ENCODE results near the gene PLCB1.

Gene PLCB1

GRCh38 chr20:8720089-8720488 is 588.0 kb downstream of the PLCB1 start:
- H3K27me3 ChIP-seq (replicated peaks; ENCODE audit: control insufficient read depth, insufficient read depth, low read length), result no peaks in the 10 kb centered on the region; the same call in 1 of the 2 replicates
- no peaks in the 10 kb centered on the region for H3K36me3 ChIP-seq (ENCODE audit: control insufficient read depth, insufficient read depth, low read length)
- TF ChIP-seq, protein P1, sequence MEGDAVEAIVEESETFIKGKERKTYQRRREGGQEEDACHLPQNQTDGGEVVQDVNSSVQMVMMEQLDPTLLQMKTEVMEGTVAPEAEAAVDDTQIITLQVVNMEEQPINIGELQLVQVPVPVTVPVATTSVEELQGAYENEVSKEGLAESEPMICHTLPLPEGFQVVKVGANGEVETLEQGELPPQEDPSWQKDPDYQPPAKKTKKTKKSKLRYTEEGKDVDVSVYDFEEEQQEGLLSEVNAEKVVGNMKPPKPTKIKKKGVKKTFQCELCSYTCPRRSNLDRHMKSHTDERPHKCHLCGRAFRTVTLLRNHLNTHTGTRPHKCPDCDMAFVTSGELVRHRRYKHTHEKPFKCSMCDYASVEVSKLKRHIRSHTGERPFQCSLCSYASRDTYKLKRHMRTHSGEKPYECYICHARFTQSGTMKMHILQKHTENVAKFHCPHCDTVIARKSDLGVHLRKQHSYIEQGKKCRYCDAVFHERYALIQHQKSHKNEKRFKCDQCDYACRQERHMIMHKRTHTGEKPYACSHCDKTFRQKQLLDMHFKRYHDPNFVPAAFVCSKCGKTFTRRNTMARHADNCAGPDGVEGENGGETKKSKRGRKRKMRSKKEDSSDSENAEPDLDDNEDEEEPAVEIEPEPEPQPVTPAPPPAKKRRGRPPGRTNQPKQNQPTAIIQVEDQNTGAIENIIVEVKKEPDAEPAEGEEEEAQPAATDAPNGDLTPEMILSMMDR (IDR thresholded peaks at IDR 0.05; ENCODE audit: insufficient read depth, low read length, poor library complexity, severe bottlenecking), result no peak
- DNase-seq (ENCODE audit: extremely low read depth, insufficient read length), result no peak
- H3K4me3 ChIP-seq (replicated peaks; ENCODE audit: low read depth, low read length), result no peak overlapping the region

GRCh38 chr20:8721098-8721497 is 589.0 kb downstream of the PLCB1 start:
- no peaks in the 10 kb centered on the region; the same call in 1 of the 2 replicates for H3K27me3 ChIP-seq (replicated peaks; ENCODE audit: control insufficient read depth, insufficient read depth, low read length)
- H3K36me3 ChIP-seq (ENCODE audit: control insufficient read depth, insufficient read depth, low read length), result no peaks in the 10 kb centered on the region
- DNase-seq (ENCODE audit: extremely low read depth, insufficient read length), result no peak
- TF ChIP-seq, protein P1 (IDR thresholded peaks at IDR 0.05; ENCODE audit: insufficient read depth, low read length, poor library complexity, severe bottlenecking), result peak; percentile 68
- H3K4me3 ChIP-seq (replicated peaks; ENCODE audit: low read depth, low read length), result no peak overlapping the region

- no peak for DNase-seq (ENCODE audit: extremely low read depth, insufficient read length)
- Histone ChIP-seq H3K36me3 (ENCODE audit: control insufficient read depth, insufficient read depth, low read length) (no peaks in the 10 kb centered on the region), H3K4me3 (replicated peaks; ENCODE audit: low read depth, low read length) (no peak overlapping the region), H3K27me3 (replicated peaks; ENCODE audit: control insufficient read depth, insufficient read depth, low read length) (no peaks in the 10 kb centered on the region; the same call in 1 of the 2 replicates)
- TF ChIP-seq, protein P1 (IDR thresholded peaks at IDR 0.05; ENCODE audit: insufficient read depth, low read length, poor library complexity, severe bottlenecking), result peak; percentile 71
These were observed 590.3 kb downstream of the PLCB1 start for GRCh38 chr20:8722277-8722928.

DNA sequence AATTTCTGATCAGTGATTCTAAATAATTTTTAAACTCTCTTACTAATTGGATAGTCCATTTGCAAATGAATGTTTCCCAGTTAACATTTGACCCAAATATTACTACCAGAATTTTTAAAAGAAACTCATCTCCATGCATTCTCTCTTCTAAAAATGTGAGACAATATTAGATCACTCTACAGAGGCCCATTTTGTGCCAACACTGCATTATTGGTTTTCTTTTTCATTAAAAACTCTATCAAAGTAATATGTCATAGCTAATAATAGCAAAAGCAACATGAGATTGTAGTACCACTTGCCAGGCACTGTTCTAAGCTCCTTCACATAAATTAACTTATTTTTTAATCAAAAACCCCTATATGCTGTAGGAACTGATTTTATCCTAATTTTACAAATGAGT is 591.2 kb downstream of the PLCB1 start:
- Histone ChIP-seq H3K36me3 (ENCODE audit: control insufficient read depth, insufficient read depth, low read length) (no peaks in the 10 kb centered on the region), H3K27me3 (replicated peaks; ENCODE audit: control insufficient read depth, insufficient read depth, low read length) (no peaks in the 10 kb centered on the region; the same call in 1 of the 2 replicates), H3K4me3 (replicated peaks; ENCODE audit: low read depth, low read length) (no peak overlapping the region)
- TF ChIP-seq, protein P1 (IDR thresholded peaks at IDR 0.05; ENCODE audit: insufficient read depth, low read length, poor library complexity, severe bottlenecking), result no peak
- DNase-seq (ENCODE audit: extremely low read depth, insufficient read length), result no peak

DNA sequence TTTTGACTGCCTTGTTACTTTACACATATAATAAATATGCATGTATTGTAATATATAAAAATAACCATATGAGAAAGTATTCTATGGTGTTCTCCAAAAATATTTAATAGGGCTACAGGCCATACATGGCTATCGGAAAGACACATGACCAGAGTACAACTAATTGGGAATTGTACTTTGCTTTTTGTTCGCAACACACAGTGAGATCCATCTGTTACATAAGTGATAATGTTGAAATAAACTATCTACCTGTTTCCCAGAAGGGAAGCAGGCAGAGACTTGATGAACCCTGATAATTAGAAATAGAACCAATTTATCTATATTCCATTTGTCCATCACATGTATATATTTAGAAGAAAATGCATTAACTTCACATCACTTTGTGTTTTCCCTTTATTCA is 592.8 kb downstream of the PLCB1 start:
- no peaks in the 10 kb centered on the region for H3K36me3 ChIP-seq (ENCODE audit: control insufficient read depth, insufficient read depth, low read length)
- TF ChIP-seq, protein P1 (IDR thresholded peaks at IDR 0.05; ENCODE audit: insufficient read depth, low read length, poor library complexity, severe bottlenecking), result no peak
- H3K27me3 ChIP-seq (replicated peaks; ENCODE audit: control insufficient read depth, insufficient read depth, low read length), result no peaks in the 10 kb centered on the region; the same call in 1 of the 2 replicates
- no peak overlapping the region for H3K4me3 ChIP-seq (replicated peaks; ENCODE audit: low read depth, low read length)
- DNase-seq (ENCODE audit: extremely low read depth, insufficient read length), result no peak

Data from GM06990 (cell line).